COLO668 (cell line): ENCODE data around the gene NXPH2.

ENCODE experiments used
- DNase-seq: peaks from one replicate; lab custom pipeline; 2025; ENCODE audit not compliant: unreplicated experiment; lab: John Stamatoyannopoulos, UW

The NXPH2 gene

DNA sequence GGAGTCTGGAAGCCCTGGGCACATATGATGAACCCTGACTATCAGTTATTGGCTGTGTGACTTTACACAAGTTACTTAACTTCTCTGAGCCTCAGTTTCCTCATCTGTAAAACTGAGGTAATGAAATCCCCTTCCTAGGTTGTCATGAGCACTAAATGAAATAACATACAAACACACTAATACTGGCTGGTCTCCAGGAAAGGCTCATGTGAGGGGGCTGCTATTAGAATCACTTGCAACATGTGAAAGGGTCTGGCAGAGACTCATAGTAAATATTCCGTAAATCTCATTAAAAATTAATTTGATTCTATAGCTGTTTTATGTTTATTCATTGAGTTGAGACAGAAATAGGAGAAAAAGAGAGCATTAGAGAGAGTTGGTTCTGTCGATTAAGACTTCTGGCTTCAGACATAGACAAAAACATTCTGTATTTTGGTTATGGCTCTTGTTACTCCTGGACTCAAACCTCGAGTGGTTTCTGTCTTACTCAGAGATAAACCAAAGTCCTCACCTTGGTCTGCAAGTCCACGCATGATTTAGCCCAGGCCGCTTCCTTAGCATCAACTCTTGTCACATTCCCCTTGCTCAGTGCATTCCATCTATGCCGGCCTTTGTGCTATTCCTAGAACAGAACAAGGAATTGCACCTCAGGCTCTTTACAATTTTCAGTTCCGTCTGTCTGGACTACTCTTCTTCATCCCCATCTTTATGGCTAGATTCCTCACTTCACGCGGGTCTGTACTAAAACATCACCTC is 139.1 kb downstream of the NXPH2 start:
- no peak for DNase-seq

DNA sequence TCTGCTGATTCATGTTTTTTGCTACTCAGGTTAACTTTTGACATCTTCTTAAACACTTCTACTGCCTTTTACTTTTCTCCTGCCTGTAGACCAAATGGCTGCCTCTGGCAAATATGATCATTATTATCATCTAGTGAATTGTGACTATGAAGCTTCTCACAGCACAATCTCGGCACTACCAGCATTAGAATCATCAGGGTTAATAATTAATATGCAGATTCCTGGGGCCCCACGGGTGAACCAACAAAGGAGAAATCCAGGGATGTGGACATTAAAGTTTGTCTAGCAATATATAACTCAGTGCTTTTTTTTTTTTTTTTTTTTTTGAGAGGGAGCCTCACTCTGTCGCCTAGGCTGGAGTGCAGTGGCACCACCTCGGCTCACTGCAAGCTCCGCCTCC is 142.5 kb downstream of the NXPH2 start:
- DNase-seq: no peak

DNA sequence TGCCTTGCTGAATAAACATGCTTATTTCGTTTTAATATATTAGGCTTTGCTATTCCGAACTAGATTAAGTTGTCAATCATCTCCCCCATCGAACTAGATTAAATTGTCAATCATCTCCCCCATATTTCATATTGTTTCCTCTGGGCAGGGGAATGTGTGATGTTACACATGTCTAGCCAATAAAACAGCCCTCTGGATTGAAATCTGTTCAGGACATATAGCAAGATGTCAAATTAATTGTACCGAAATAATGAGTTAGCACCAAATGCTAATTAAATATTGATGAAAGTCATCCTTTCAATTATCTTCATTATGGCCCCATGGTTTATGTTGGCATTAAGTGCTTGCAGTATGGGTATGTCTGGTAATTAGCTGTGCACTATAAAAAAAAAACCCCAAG is 143.1 kb downstream of the NXPH2 start:
- no peak for DNase-seq

DNA sequence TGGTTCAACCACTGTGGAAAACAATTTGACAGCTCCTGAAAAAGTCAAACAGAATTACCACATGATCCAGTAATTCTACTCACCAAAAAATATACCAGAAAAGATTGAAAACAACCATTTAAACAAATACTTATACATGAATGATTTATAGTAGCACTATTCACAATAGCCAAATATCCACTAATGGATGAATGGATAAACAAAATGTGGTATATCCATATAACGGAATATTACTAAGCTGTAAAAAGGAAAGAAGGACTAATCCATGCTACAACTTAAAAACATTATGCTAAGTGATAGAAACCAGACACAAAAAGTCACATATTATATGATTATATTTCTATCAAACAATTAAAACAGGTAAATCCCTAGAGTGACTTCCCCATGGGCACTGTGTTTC is 147.1 kb downstream of the NXPH2 start:
- DNase-seq: no peak

DNA sequence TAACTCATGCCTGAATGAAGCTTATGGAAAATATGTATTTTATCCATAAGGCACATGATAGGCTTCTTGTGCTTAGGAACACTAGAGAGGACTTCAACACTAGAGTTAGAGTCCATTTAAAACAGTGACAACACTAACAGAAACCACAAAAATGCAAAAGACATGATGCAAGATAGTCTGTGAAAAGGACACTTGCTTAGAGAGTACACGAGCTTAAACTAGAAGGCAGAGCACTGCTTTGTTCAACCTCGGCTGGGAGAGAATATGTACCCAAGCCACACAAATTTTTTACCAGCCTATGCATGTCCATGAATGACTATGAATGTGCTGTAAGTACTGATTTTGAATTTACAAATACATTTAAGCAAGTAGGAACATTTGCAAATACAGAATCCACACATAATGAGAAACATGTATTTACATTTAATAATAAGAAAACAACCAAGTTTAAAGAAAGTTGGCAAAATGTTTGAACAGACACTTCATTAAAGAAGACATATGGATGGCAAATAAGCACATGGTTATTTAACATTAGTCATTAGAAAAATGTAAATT is 148.0 kb downstream of the NXPH2 start:
- no peak for DNase-seq

DNA sequence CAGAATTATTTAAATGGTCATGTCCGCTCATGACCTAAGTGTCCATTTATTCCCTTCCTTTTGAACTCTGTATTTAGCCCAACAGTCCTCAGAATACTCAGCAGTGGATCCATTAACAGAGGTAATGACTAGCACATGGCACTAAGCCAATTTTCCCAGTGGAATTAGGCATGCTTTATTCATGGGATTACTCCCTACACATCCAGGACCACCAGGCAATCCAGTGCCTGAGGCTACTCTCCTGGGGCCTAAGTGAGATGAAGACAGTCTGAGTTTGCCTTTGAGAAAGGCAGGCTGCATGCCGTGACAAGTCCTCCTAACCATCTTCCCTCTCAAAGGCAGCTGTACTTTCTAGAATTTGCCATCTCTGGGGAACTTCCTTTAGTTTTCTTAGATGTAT is 150.0 kb downstream of the NXPH2 start:
- DNase-seq: no peak

DNA sequence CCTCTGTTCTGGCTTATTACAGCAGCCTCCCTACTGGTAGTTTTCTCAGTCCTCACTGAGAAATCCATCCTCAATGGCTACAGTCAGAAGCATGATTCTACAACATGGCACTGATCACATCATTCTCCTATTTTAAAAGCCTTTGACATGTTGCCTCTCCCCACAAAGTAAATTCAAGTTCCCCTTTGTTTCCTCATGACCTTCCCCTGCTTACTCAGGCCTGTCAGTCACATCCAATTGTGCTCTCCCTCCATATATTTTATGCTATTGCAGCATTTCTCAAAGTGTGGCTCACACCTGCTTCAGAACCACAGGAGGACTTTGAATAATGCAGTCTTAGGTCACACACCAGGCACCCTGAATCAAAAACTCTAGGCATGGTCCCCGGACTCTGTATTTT is 154.0 kb downstream of the NXPH2 start:
- no peak for DNase-seq

DNA sequence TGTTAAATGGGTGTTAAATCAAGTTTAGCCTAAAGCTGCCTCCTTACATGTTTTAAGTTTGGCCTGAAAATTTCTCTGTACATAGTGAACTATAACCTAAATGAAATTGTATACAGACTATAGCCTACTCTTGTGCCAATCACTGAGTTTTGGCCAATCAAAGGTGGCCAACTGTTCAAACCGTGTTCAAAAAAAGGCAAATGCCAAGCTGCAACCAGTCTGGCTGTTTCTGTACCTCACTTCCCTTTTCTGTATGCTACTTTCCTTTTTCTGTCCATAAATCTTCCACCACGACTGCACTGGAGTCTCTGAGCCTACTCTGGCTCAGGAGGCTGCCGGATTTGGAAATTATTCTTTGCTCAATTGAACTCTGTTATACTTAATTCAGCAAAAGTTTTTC is 157.6 kb downstream of the NXPH2 start:
- DNase-seq: no peak

DNA sequence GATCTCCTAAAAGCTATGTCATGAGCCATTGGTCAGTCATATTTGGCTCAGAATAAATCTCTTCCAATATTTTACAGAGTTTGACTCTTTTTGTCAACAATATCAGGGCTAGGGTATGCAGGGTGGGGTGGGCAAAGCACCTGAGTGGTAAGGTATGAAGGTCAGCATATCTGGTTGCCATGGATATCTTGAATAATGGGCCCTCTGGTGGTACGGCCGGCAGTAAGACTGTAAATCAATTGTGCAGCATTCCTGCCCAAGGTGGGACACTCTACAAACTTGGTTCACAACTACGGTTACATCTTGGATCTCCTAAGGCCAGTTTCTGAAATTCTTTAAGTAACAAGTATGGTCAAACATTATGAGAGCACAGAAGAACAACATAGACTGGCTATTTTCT is 159.1 kb downstream of the NXPH2 start:
- no peak for DNase-seq

DNA sequence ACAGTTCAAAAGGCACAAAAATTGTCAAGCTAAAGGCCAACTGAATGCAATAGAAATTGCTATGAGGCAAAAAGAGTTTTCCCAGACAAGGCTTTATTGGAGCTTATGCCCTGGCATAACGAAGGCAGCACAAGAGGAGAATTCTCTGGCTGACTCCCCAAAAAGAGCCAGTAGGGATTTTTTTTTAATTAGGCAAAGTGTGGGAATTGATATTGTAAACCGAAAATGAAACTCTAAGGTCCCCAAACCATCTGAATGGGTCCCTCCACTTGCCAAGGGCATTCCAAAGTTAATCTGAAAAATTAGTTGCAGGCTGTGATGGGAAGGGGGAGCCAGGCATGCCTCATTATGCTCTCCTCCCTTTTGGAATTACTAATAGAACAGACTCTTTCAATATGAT is 159.8 kb downstream of the NXPH2 start:
- DNase-seq: no peak
